Stimulated activated naive CD8-positive, alpha-beta T cell treated with anti-CD3 and anti-CD28 coated beads, Interleukin-15, Interleukin-2, amounts not matched to agents 100 U/mL and 50 U/mL, for 24 hours (primary cell): Measurements from ENCODE around the gene SLC25A13.
A peak's percentile ranks its signal among the peaks of the same experiment; 100 is the strongest.
"Not testable (repeated sequence)": the region's sequence is repeated elsewhere in the genome, so short reads cannot be mapped to it uniquely, and the experiment has no call there.

ENCODE experiments used
- ATAC-seq: fragments of 150-1000 bp; cut with Tn5 transposase; one replicate; pipeline ENCODE4 v1.10.0; 2021
- DNase-seq: peaks from one replicate; pipeline ENCODE4 v3.0.0; 2021

SLC25A13 gene, protein sequence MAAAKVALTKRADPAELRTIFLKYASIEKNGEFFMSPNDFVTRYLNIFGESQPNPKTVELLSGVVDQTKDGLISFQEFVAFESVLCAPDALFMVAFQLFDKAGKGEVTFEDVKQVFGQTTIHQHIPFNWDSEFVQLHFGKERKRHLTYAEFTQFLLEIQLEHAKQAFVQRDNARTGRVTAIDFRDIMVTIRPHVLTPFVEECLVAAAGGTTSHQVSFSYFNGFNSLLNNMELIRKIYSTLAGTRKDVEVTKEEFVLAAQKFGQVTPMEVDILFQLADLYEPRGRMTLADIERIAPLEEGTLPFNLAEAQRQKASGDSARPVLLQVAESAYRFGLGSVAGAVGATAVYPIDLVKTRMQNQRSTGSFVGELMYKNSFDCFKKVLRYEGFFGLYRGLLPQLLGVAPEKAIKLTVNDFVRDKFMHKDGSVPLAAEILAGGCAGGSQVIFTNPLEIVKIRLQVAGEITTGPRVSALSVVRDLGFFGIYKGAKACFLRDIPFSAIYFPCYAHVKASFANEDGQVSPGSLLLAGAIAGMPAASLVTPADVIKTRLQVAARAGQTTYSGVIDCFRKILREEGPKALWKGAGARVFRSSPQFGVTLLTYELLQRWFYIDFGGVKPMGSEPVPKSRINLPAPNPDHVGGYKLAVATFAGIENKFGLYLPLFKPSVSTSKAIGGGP

DNA sequence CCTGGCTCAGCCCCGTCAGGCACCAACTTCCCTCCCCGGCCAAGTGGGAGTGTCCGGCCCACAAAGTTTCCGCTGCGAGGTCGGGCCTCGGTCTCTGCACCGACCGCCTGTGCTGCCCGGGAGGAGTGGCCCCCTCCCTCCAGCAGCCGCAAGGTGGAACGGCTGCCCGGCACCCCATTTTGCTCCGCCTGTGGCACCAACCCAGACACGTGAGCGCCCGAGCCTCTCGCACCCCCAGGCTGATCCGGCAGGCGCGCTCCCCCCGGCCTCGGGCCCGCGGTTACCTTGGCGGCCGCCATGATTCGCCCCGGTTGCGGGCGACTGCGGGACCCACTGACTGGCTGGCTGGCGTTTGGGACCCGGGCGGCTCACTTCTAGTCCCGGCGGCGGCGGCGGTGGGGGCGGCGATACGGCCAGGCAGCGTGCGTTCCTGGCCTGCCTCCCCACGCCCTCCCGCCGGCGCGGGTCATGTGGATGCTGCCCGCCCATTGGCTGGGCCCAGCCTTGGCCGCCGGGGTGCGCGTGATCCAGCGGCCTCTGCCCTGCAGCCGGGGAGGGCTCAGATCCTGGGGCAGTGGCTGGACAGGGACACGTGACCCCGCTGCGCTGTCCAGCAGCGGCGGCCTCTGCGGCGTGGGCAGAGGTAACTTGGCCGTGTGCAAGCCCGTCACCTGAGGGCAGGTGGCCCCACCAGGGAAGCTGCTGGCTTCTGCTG lies at the start of gene SLC25A13:
TSS of gene SLC25A13 (minus strand) at position 441 of the 715 bp plus-strand sequence. CDS start at position 299, 142 bp downstream.
- peak; percentile 71 for ATAC-seq

DNA sequence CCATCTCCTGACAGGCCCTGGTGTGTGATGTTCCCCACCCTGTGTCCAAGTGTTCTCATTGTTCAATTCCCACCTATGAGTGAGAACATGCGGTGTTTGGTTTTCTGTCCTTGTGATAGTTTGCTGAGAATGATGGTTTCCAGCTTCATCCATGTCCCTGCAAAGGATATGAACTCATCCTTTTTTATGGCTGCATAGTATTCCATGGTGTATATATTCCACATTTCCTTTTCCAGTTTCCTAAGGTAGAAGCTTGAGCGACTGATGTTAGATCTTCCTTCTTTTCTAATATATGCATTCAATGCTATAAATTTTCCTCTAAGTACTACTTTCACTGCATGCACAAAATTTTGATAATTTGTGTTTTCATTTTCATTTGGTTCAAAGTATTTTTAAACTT lies 44.0 kb upstream of the SLC25A13 start:
- not testable (repeated sequence) for DNase-seq, ATAC-seq

More for the DNA sequence above, at the start of gene SLC25A13:
- peak; percentile 79 for DNase-seq

DNA sequence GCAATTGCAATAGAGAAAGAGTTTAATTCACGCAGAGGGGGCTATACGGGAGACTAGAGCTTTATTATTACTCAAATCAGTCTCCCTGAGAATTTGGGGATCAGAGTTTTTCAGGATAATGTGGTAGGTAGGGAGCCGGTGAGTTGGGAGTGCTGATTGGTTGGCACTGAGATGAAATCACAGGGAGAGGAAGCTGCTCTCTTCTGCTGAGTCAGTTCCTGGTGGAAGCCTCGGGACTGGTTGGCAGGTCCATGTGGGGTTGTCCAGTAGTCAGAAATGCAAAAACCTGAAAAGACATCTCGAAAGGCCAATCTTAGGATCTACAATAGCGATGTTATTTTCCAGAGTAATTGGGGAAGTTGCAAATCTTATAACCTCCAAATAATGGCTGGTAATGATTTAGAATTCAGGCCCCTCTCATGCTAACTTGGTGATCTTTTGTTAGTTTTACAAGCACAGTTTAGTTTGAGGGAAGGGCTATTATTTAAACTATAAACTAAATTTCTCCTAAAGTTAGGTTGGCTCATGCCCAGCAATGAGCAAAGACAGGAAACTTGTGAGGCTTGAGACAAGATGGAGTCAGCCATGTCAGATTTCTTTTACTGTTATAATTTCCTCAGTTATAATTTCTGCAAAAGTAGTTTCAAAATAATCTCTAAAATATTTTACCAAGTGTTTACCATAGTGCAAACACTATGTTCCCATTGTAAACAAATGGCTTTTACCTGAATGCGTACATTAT lies 39.4 kb upstream of the SLC25A13 start:
- no peak for ATAC-seq
- DNase-seq = no peak

DNA sequence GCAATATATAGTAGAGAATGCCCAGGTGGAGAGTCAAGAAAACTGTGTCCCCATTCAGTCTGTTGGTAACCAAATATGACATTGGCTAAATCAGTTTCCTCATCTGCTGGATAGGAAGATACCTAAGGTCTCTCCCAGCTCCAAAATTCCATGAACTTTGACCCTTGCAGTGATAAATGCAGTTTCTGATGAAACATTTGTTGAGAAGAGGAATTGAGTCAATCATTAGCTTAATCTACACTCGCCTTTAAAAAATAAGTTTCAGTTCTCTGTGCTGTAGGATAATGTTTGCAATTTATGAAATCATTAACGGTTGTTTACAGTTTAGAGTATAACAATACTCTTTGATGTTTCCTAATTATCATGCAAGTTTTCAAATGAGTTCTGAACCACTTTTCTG lies 38.0 kb upstream of the SLC25A13 start:
- ATAC-seq (no peak), DNase-seq (no peak)

DNA sequence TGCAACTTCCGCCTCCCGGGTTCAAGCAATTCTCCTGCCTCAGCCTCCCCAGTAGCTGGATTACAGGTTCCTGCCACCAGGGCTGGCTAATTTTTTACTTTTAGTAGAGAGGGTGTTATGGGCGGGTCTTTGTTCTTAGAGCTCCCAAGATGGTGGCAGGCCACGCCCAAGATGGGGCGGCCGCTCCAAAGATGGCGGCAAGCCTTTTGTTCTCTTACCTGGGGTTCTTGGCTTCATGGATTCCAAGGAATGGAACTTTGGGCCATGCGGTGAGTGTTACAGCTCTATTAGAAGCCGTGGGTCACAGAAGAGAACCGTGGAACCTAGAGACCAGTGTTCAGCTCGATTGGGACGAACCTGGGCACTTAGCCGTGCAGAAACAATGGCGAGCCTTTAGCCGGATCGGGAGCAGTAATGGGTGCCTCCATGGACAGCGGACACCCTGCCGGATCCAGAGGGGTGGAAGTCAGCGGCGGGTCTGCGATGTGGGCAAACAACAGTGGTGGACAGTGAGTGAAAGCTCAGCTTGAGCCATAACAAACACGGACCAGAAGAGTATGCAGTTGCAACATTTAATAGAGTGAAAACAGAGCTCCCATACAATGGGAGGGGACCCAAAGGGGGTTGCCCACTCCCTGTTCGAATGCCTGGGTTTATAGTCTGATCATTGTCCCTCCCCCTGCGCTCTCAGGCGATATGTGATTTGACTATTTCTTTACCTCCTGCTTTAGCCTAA lies 36.5 kb upstream of the SLC25A13 start:
- not testable (repeated sequence) for ATAC-seq, DNase-seq

DNA sequence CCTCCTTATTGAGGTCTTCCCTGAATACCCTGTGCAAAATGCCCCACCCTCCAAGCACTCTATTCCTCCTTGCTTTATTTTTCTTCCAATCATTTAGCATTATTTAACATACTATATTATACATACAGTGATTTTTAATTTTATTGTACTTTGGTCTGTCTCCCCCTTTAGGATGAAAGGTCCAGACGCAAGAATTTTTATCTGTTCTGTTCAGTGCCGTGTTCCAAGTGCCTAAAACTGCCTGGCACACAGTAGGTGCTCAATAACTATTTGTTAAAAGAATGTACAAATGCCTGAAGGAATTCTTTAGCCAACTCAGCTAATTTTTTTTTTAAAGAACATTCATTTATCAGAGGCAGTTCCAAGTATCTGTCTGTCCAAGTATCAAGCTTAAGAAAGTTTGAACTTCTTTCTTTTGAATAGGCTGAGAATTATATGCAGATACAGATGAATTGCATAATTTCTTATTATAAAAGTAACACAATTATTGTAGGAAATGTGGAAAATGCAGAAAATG lies 34.1 kb upstream of the SLC25A13 start:
- ATAC-seq (no peak), DNase-seq (no peak)

DNA sequence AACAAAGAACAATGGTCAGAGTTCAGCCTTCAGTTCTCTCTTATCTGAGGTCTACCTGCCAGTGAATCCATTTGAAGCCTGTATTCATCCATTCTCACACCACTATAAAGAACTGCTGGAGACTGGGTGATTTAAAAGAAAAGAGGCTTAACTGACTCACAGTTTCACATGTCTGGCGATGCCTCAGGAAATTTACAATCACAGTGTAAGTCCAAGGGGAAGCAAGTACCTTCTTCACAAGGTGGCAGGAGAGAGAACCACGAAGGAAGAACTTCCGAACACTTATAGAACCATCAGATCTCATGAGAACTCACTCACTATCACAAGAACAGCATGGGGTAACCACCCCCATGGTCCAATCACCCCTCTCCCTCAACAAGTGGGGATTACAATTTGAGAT lies 33.0 kb upstream of the SLC25A13 start:
- DNase-seq (no peak), ATAC-seq (no peak)

DNA sequence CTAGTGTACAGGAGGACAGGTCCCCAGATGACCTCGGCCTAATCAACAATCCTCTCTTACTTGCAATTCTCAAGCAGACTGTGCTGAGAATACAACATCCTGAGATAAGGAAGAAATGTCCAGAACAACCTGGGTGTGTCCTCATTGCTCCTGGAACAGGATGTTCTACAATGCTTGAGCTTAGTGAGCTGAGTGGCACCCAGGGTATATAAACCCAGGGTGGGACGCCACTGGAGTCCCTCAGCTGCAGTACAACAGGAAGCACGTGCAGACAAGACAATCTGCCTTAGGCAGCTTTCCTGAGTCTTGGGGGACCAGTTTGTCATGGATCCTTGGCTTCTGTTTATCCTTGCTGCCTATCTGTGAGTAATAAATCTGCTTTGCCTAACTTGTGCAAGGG lies 27.7 kb upstream of the SLC25A13 start:
- DNase-seq (no peak), ATAC-seq (no peak)

DNA sequence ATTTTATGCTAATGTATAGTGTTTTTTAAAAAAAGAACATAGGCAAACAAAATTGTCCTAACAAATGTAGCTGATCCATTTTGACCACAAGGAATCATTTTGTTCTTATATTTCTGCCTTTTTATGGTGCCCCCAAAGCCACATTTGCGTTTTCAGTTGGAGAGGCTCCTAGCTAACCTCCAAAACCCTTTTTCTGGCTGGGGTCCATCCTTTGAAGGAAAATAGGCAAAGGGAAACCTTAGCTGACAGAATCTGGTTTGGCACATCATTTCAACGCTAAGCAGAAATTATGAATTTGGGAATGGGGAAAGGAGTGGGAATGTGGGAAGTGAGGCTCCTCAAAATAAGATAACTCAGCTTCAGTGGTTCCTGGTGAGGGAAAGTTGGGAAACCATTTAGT lies 25.6 kb upstream of the SLC25A13 start:
- ATAC-seq = no peak
- DNase-seq = no peak

DNA sequence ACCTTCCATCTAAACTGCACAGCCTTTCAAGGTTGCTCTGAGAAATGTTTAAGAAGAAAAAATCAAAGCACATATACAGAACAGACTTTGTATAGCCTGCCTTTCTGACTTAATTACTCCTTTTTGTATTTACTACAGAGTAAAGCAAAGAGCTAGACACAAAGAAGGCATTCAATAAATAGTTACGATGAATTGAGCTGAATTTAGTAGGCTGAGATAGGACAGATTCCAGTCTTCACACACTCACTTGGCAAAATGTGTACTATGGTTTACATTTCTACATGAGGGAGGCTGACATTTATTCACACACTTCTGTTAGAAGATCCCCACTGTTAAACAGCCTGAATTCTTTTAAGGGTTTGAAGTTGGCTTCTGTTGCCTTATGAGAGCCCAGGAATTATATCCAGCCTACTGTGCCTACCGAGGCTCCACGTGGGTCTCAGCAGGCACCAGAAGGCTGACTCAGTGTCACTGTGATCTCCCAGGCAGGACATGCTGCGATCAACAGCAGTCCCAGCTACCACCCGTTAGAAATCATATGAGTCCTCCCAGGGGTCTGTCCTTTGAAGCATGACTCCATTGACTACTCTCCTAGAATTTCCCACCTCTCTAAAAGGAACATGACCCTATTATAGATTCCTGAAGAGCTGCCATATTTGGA lies 24.5 kb upstream of the SLC25A13 start:
- ATAC-seq (no peak), DNase-seq (no peak)

DNA sequence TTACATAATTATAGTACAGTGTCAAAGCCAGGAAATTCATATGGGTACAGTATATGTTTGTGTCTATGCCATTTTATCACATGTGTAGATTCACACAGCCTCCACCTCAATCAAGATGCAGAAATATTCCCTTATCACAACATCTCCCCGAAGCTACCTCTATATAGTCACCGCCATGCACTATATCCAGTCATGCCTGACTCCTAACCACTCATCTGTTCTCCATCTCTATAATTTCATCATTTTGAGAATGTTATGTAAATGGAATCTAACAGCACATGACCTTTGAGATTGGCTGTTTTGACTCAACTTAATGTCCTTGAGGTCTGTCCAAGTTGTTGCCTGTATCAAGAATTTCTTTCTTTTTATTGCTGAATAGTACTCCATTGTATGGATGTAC lies 22.3 kb upstream of the SLC25A13 start:
- DNase-seq (no peak), ATAC-seq (peak; percentile 63)

DNA sequence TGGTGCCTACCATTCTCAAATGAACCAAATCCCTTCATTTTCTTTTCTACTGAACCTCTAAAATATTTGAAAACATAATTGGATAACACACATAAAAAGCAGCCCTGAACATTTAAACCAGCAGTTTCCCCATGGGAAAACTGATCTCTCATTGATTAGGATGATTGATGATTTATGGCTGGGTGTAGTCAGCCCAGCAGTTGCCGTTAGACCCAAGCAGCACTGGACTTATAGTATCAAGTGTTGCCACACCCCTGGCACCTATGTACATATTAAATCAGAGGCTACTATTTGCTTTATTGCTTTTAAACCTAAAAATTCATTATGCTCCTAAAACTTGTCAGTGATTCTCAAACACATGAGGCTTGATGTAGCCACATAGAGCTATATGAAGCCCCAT lies 20.2 kb upstream of the SLC25A13 start:
- ATAC-seq = no peak

DNA sequence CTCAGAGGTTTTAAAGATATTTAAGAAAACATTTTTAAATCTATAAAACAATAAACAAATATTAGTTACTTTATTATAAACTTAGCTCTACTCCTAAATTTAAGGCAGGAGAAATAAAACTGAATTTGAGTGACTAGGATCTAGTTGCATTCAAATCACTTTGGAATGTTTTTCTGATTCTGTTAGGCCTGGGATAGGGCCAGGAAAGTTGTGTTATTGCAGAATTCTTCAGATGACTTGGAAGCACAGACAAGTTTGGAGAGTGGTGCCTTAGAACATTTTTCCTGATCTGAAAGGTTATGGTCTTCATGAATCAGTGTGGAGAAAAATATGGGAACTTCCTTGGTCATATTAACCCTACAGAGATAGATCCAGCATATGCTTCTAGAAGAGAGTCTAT lies 15.6 kb upstream of the SLC25A13 start:
- ATAC-seq (no peak), DNase-seq (no peak)

More for the DNA sequence above, 20.2 kb upstream of the SLC25A13 start:
- DNase-seq = no peak

DNA sequence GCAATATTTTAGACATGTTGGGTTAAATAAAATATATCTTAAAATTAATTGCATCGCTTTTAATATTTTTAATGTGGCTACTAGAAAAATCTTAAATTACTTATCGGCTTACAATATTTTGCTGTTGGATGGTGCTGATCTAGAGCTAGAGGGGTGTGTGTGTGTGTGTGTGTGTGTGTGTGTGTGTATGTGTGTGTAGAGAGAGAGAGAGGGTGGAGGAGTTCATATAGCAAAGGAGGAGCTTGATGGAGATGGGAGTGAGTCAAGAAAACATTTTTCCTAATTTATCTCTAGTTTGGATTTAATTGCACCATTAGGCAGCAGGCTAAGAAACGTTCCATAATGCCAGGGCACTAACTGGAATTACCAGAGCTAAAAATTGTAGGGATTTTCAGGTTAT lies 10.4 kb upstream of the SLC25A13 start:
- ATAC-seq = no peak
- DNase-seq = no peak

DNA sequence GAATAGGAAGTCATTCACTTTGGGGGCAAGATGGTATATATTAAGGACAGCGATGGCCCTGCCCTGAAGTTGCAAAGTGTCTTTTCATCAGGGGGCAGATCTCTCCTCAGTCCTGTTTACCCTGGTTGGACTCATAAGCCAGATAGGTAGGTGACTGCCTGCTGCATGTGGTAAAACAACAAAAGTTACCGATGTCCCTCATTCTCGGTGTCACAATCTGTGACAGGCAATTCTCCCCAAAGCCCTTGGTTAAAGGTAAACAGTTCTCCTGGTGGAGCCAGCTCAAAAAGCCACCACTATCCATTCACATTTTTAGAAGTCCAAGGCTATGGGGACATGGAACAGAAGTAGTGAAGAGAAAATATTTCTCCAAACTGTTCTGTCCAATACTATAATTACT lies 9.9 kb upstream of the SLC25A13 start:
- ATAC-seq (no peak), DNase-seq (no peak)

DNA sequence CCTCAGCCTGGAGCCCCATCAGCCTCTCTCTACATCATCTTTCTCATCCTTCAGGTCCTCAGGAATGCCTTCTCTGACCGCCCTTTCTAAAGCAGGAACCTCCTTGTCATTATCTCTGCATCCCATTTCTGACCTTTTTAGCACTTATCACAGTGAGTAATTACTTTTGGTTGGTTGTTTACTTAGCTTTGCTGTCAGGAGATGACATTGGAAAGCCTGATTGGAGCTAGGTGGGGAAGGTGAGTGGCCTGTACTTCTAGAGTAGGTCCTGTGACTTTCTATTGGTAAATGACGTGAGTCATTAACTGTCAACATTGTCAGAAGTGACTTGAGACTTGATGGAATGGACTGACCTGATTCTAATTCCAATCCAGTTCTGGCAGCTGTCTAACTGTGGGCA lies 9.3 kb upstream of the SLC25A13 start:
- DNase-seq (no peak), ATAC-seq (no peak)

DNA sequence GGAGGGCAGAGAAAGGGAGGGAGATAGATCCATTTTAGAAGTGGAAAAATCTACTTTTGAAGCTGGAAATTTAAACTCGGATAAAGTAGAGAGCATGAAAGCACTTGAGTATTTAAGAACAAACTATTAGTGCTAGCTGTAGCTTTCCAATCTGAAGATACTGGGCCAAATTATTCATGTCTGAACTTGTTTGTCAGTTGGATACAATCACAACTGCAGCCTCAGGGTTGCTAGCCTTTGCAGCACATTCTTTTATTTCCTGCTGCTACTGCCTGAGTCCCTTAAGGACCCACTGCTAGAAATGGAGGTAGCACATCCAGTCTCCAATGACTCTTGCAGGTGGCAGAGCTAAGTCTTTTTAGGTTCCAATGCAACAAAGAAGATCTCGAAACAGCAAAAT lies 8.3 kb upstream of the SLC25A13 start:
- no peak for DNase-seq
- ATAC-seq = no peak

DNA sequence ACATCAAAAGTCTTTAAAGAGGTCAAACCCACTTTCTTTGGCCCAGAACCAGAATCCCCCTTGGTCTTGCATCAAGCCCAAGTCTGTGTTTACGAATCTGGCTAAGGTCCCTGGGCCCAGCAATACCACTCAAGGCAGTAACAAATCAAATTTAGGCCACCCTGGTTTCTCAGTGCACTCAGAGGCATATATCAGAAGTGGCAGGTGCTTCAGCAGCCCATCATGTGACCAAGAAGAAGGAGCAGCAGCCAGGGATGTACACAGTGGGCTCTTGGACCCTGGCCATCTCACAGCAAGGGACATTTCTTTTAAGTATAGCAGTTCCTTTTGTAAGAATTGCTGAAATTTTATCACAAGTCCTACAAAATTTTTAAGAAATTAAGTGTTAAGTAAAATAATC lies 7.3 kb upstream of the SLC25A13 start:
- ATAC-seq (no peak), DNase-seq (no peak)

DNA sequence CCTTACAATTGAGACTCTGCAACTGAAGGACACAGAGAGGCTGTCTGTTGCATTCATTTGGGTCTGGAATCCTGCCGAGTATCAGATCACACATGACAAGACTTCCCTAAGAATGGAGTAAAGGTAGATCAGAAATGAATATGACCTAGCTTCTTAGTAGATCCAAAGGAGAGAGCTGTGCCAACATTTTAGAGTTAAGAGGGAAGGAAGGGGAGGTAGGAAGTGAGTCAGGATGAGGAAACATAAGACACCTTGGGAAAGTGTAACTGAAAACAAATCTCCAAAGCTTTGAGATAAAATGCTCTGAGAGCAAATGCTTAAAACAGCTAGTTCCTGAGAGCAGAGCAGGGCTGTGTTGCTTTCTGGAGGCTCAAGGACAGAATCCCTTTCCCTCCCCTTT lies 6.1 kb upstream of the SLC25A13 start:
- no peak for DNase-seq
- ATAC-seq = no peak

DNA sequence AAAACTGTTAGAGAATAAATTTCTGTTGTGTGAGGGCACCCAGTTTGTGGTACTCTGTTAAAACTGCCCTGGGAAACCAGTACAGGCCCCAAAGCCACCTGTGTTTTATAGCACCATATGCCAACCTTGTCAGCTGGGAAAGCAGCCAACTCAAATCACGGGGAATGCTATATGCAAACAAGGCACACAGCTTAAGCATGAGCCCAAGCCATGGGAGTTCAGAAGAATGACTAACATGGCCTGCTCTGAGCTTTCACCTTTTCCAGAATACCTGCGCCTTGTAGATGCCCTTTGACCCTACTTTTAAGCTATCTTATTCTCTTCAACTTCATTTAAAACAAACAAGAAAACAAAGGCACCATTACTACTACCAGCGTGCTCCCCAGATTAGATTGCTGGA lies 5.5 kb upstream of the SLC25A13 start:
- no peak for ATAC-seq
- DNase-seq = no peak

DNA sequence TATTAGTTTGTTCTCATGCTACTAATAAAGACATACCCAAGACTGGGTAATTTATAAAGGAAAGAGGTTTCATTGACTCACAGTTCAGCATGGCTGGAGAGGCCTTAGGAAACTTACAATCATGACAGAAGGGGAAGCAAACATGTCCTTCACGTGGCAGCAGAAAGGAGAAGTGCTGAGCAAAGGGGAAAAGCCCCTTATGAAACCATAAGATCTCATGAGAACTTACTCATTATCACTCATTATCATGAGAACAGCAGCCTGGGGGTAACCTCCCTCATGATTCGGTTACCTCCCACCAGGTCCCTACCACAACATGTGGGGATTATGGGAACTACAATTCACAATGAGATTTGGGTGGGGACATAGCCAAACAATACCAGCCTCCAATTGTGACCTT lies 4.9 kb upstream of the SLC25A13 start:
- peak; percentile 38 for ATAC-seq
- DNase-seq = not testable (repeated sequence)
